ENCODE measurements around the gene EPHA8.

The EPHA8 gene

GRCh38 chr1:22572818-22573217 is 9.5 kb downstream of the EPHA8 start:
- DNase-seq (ENCODE audit: low read depth), result no peak
- H3K4me3 ChIP-seq (ENCODE audit: low read length), result no peak overlapping the region
- no peak for TF ChIP-seq CTCF (conservative IDR thresholded peaks at IDR 0.05; ENCODE audit: low read length)

- no peak overlapping the region for H3K4me3 ChIP-seq (ENCODE audit: low read length)
- no peak for DNase-seq (ENCODE audit: low read depth)
- no peak for TF ChIP-seq CTCF (conservative IDR thresholded peaks at IDR 0.05; ENCODE audit: low read length)
Observed at GRCh38 chr1:22573237-22573636, 9.9 kb downstream of the EPHA8 start.

- no peak for TF ChIP-seq CTCF (conservative IDR thresholded peaks at IDR 0.05; ENCODE audit: low read length)
- H3K4me3 ChIP-seq (ENCODE audit: low read length), result no peak overlapping the region
- no peak for DNase-seq (ENCODE audit: low read depth)
Observed at GRCh38 chr1:22575532-22576149, 12.4 kb downstream of the EPHA8 start.

- TF ChIP-seq CTCF (conservative IDR thresholded peaks at IDR 0.05; ENCODE audit: low read length), result no peak
- DNase-seq (ENCODE audit: low read depth), result no peak
- H3K4me3 ChIP-seq (ENCODE audit: low read length), result no peak overlapping the region
Observed at GRCh38 chr1:22576150-22576544, 12.9 kb downstream of the EPHA8 start.

- TF ChIP-seq CTCF (conservative IDR thresholded peaks at IDR 0.05; ENCODE audit: low read length), result no peak
- H3K4me3 ChIP-seq (ENCODE audit: low read length), result no peak overlapping the region
- DNase-seq (ENCODE audit: low read depth), result no peak
Observed at GRCh38 chr1:22576617-22577016, 13.3 kb downstream of the EPHA8 start.

GRCh38 chr1:22578732-22579361 is 15.6 kb downstream of the EPHA8 start:
- no peak overlapping the region for H3K4me3 ChIP-seq (ENCODE audit: low read length)
- no peak for TF ChIP-seq CTCF (conservative IDR thresholded peaks at IDR 0.05; ENCODE audit: low read length)
- no peak for DNase-seq (ENCODE audit: low read depth)

GRCh38 chr1:22579541-22580155 is 16.4 kb downstream of the EPHA8 start:
- TF ChIP-seq CTCF (conservative IDR thresholded peaks at IDR 0.05; ENCODE audit: low read length), result no peak
- no peak for DNase-seq (ENCODE audit: low read depth)
- H3K4me3 ChIP-seq (ENCODE audit: low read length), result no peak overlapping the region
